Lung (tissue), 16 donors: ENCODE data around the gene OR2T2. TPM values are rescaled to one million over a fixed set of nuclear protein-coding genes. Genes with fewer than 3 reads are reported as not detected.
"Not testable (repeated sequence)": the region's sequence is repeated elsewhere in the genome, so short reads cannot be mapped to it uniquely, and the experiment has no call there.

Experiments
- ATAC-seq: fragments of 200-7000 bp; cut with Tn5 transposase; one replicate; pipeline ENCODE4 v1.9.1; 2020; ENCODE audit warnings: moderate number of reproducible peaks; ENCODE audit not compliant: insufficient read depth, low FRiP score
- DNase-seq, 3 donors: peaks; one replicate each; pipeline ENCODE4 v3.0.0-alpha.2; 2013 to 2017
- H3K27ac ChIP-seq, 2 donors: one replicate each; pipeline ENCODE4 v1.5.1; 2013; ENCODE audit warnings: mild to moderate bottlenecking in 2 of 2, moderate library complexity in 2 of 2, control low read depth in 1 of 2, inconsistent platforms in 1 of 2, low read depth in 1 of 2, low read length in 1 of 2
- H3K27me3 ChIP-seq, 3 donors: one replicate each; pipeline ENCODE4 v1.5.1; 2013; ENCODE audit warnings: low read length in 2 of 3; ENCODE audit not compliant: control insufficient read depth in 3 of 3, insufficient read depth in 3 of 3
- H3K36me3 ChIP-seq, 4 donors: one replicate each; pipeline ENCODE4 v1.5.1; 2013; ENCODE audit warnings: low read length in 4 of 4, mild to moderate bottlenecking in 1 of 4, moderate library complexity in 1 of 4; ENCODE audit not compliant: control insufficient read depth in 4 of 4, insufficient read depth in 4 of 4
- H3K4me1 ChIP-seq, 5 donors: one replicate each; pipeline ENCODE4 v1.5.1; 2013; ENCODE audit warnings: low read length in 5 of 5, mild to moderate bottlenecking in 2 of 5, moderate library complexity in 1 of 5; ENCODE audit not compliant: control insufficient read depth in 5 of 5, insufficient read depth in 5 of 5
- H3K4me3 ChIP-seq: one replicate; pipeline ENCODE4 v1.5.1; 2013; ENCODE audit warnings: mild to moderate bottlenecking, control low read depth, moderate library complexity
- H3K9ac ChIP-seq, 2 donors: one replicate each; pipeline ENCODE4 v1.5.1; 2013; ENCODE audit warnings: low read length in 2 of 2, control low read depth in 1 of 2; ENCODE audit not compliant: insufficient read depth in 1 of 2
- H3K9me3 ChIP-seq, 4 donors: one replicate each; pipeline ENCODE4 v1.5.1; 2013; ENCODE audit warnings: low read length in 3 of 4, mild to moderate bottlenecking in 1 of 4, moderate library complexity in 1 of 4; ENCODE audit not compliant: control insufficient read depth in 4 of 4, insufficient read depth in 3 of 4
- WGBS, 2 donors: extraction: QIAGEN DNeasy Blood & Tissue Kit; methylation state at CpG; one replicate each; pipeline ENCODE4 v1.1.7; 2013; 5-methylcytosine and 5-hydroxymethylcytosine counted together
- long read RNA-seq, 5 donors: transcript quantifications; one replicate each; lab custom pipeline, GENCODE V29; 2026
- polyA plus RNA-seq, 2 donors: library from polyadenylated mRNA; stranded (reverse); fragments of 200-250 nt; gene quantifications; one replicate each; pipeline ENCODE4 v1.2.1, GENCODE V29; 2013
- total RNA-seq, 2 donors: library from RNA; depleted of rRNA in 1 of 2; stranded (reverse); fragments of >200 nt in 1 of 2; gene quantifications; one replicate each; pipeline ENCODE4 v1.2.1, GENCODE V29; 2014 to 2021
- TF ChIP-seq, protein P1 (sequence below): IDR thresholded peaks from 2 replicates; pipeline ENCODE4 v1.5.1; 2012; ENCODE audit warnings: mild to moderate bottlenecking; ENCODE audit errors: control extremely low read depth, extremely low read depth
- donor health status: control.
- donor health status: control.
- donor health status: Bipolar disorder and iron deficiency.
- donor health status: healthy.
- donor health status: DM: yes; HTN: yes; CAD: no.

Gene OR2T2, protein sequence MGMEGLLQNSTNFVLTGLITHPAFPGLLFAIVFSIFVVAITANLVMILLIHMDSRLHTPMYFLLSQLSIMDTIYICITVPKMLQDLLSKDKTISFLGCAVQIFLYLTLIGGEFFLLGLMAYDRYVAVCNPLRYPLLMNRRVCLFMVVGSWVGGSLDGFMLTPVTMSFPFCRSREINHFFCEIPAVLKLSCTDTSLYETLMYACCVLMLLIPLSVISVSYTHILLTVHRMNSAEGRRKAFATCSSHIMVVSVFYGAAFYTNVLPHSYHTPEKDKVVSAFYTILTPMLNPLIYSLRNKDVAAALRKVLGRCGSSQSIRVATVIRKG
- not detected for total RNA-seq
- polyA plus RNA-seq = not detected
- long read RNA-seq, donor 1 = 0 reads
- long read RNA-seq, donor 2 = 0 reads
- long read RNA-seq, donor 3 = 0 reads
- long read RNA-seq, donor 4 = 0 reads
- long read RNA-seq, donor 5 = 0 reads

DNA sequence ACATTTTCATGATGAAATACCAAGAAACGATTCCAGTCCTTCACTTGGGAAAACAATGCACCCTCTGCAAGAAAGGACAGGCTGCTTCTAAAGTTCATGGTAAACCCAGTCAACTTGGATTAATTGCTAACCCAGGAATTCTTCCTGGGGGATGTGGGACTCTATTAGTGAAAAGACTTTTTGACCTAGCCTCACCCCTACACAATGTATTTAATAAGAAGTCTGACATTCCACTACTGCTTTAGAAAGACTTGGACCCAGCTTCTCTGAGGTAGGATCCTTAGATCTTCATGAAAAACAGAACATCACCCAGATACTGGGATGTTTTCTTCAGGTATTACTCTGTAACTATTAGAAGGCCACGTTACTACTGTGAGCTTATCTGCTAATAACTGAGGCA lies at the start of gene OR2T2:
TSS of gene OR2T2 (plus strand) at position 239 of the 400 bp plus-strand sequence. CDS start 7,161 bp downstream, outside the sequence.
- H3K27me3 ChIP-seq, H3K9me3 ChIP-seq, H3K9ac ChIP-seq, H3K36me3 ChIP-seq, H3K4me3 ChIP-seq, H3K4me1 ChIP-seq, ATAC-seq, H3K27ac ChIP-seq, DNase-seq: not testable (repeated sequence)
- WGBS, 2 donors = no CpG with 5 or more reads among the region's 2 CpGs

DNA sequence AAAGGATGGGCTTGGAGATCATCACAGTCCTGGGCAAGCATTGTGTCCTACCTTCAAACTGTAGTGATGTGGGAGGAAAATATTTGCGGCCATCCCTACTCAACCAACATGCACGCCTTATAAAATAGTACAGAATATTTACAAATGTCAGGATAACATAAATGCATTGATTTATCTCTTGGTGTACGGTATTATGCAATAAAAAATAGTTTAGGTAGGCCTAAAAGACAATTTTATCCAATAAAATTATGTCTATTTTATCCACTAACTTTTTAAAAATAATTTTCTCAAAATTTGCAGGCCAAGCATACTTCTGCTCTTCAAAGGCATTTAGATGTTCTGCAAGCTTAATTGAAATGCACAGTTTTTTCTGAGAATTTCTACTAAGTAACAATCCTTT lies 42.7 kb upstream of the OR2T2 start, which contains the start of gene OR2T1:
TSS of gene OR2T1 (plus strand) at position 301 of the 400 bp plus-strand sequence. CDS start 3,100 bp downstream, outside the sequence.
- Histone ChIP-seq H3K9me3 (peaks cover 0 to 5% (median 0%) of the 10 kb centered on the region in 4 donors), H3K4me1 (no peaks in the 10 kb centered on the region), H3K27ac (no peak within 1 kb of the TSS), H3K27me3 (no peaks in the 10 kb centered on the region), H3K4me3 (no peak within 1 kb of the TSS), H3K9ac (no peak within 1 kb of the TSS), H3K36me3 (no peaks in the 10 kb centered on the region)
- ATAC-seq (no peak), DNase-seq (no peak)
- TF ChIP-seq, protein P1, sequence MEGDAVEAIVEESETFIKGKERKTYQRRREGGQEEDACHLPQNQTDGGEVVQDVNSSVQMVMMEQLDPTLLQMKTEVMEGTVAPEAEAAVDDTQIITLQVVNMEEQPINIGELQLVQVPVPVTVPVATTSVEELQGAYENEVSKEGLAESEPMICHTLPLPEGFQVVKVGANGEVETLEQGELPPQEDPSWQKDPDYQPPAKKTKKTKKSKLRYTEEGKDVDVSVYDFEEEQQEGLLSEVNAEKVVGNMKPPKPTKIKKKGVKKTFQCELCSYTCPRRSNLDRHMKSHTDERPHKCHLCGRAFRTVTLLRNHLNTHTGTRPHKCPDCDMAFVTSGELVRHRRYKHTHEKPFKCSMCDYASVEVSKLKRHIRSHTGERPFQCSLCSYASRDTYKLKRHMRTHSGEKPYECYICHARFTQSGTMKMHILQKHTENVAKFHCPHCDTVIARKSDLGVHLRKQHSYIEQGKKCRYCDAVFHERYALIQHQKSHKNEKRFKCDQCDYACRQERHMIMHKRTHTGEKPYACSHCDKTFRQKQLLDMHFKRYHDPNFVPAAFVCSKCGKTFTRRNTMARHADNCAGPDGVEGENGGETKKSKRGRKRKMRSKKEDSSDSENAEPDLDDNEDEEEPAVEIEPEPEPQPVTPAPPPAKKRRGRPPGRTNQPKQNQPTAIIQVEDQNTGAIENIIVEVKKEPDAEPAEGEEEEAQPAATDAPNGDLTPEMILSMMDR = no peak
- 77 to 87% methylated on average over 3 of the region's 3 CpGs for WGBS, 2 donors

DNA sequence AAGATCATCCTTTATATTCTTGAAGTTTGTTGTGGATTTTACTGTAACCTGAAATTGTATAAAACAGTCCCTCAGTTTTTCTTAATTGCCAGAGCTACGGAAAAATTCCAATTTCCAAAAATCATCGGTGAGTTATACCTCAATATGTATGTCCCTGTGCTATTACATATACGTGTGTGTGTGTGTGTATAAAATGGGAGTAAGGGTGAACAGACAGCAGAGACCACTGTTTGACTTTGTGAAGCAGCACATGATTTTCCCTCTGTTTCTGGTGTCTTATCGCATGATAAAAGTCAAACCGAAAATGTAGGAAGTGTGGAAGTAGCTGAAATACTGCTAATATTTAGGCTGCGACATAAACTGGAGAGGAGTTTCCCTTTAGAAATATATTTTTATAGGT lies 41.4 kb upstream of the OR2T2 start:
- no peaks in the 10 kb centered on the region for H3K36me3 ChIP-seq
- peak in 1 of 3 donors; percentile 8 for DNase-seq

More for the DNA sequence above, 41.4 kb upstream of the OR2T2 start:
- 90% methylated on average over 6 of the region's 6 CpGs for WGBS, 2 donors
- Histone ChIP-seq H3K4me3 (no peak overlapping the region), H3K9ac (no peak overlapping the region), H3K27ac (no peak overlapping the region), H3K4me1 (no peaks in the 10 kb centered on the region), H3K9me3 (peaks cover 0 to 6% (median 0%) of the 10 kb centered on the region in 4 donors), H3K27me3 (no peaks in the 10 kb centered on the region)
- TF ChIP-seq, protein P1 = no peak
- ATAC-seq = no peak
